ENCODE measurements around the gene ABI3.
"Not testable (repeated sequence)": the region's sequence is repeated elsewhere in the genome, so short reads cannot be mapped to it uniquely, and the experiment has no call there.

ABI3 gene

GRCh38 chr17:49210158-49211029 lies at the start of gene ABI3, which contains the start of gene GNGT2:
Gene ABI3, plus strand, starts transcription at chr17:49210707. Its CDS starts 18 bp downstream, at chr17:49210725.
Gene GNGT2, minus strand, starts transcription at chr17:49210574. Its CDS starts 3,152 bp downstream, at chr17:49207422.
- Mint-ChIP-seq H3K36me3 (peaks cover 4% of the 10 kb centered on the region), H3K4me1 (peaks cover 58% of the 10 kb centered on the region), H3K27ac (peak within 1 kb of the TSS; percentile 91), H3K27me3 (no peaks in the 10 kb centered on the region), H3K9me3 (no peaks in the 10 kb centered on the region), H3K4me3 (peak within 1 kb of the TSS; percentile 88)
- DNase-seq (ENCODE audit: low spot score in 2 of 2) (peak; percentile 55 to 64), ATAC-seq (ENCODE audit: low read depth) (peak; percentile 90)

DNA sequence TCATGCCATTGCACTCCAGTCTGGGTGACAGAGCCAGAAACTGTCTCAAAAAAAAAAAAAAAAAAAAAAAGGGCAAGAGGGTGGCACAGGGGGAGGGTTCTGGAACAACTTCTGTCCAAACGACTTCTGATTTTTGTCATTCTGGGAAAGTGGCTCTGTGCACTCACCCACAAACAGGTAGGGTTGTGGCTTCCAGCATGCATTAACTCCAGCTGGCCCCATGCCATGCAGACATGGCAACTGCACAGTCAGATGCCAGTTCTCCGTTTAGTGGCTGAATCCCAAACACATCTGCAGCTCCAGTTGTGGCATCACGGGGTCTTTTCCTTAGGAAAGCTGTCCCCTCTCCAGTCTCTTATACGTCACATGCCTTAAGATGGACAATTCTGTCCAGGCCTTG lies 47.6 kb upstream of the ABI3 start:
- Mint-ChIP-seq H3K27ac (no peak overlapping the region), H3K36me3 (no peaks in the 10 kb centered on the region), H3K4me1 (no peaks in the 10 kb centered on the region), H3K27me3 (peaks cover 19% of the 10 kb centered on the region), H3K4me3 (no peak overlapping the region), H3K9me3 (no peaks in the 10 kb centered on the region)
- DNase-seq (ENCODE audit: low spot score in 2 of 2) (no peak), ATAC-seq (ENCODE audit: low read depth) (no peak)

GRCh38 chr17:49165143-49165542 lies 45.4 kb upstream of the ABI3 start:
- H3K4me3 Mint-ChIP-seq = no peak overlapping the region
- no peak for ATAC-seq (ENCODE audit: low read depth)
- no peaks in the 10 kb centered on the region for H3K36me3 Mint-ChIP-seq
- no peaks in the 10 kb centered on the region for H3K4me1 Mint-ChIP-seq
- H3K27ac Mint-ChIP-seq = no peak overlapping the region
- no peak for DNase-seq (ENCODE audit: low spot score in 2 of 2)
- H3K9me3 Mint-ChIP-seq = no peaks in the 10 kb centered on the region
- peaks cover 28% of the 10 kb centered on the region for H3K27me3 Mint-ChIP-seq

DNA sequence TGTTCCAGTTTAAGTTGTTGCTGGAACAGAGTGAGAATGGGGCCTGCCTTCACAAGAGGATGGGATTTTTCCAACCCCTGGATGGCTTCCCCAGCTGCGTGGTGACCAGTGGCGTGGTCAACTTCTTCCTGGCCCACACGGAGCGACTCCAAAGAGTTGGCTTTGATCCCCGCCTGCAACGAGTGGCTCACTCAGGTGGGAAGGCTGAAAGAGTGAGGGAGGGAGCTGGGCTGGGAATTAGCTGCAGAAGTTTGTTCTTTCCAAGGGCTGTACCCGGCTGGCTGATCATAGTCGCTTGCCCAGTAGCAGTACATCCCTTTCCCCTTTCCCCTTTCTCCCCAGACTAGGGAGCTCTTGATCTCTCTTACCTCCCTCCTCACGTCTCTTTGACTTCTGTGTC lies 41.8 kb upstream of the ABI3 start:
- Mint-ChIP-seq H3K4me1 (no peaks in the 10 kb centered on the region), H3K9me3 (no peaks in the 10 kb centered on the region), H3K27ac (no peak overlapping the region), H3K27me3 (peaks cover 37% of the 10 kb centered on the region), H3K4me3 (no peak overlapping the region), H3K36me3 (no peaks in the 10 kb centered on the region)
- ATAC-seq (ENCODE audit: low read depth) (no peak), DNase-seq (ENCODE audit: low spot score in 2 of 2) (no peak)

DNA sequence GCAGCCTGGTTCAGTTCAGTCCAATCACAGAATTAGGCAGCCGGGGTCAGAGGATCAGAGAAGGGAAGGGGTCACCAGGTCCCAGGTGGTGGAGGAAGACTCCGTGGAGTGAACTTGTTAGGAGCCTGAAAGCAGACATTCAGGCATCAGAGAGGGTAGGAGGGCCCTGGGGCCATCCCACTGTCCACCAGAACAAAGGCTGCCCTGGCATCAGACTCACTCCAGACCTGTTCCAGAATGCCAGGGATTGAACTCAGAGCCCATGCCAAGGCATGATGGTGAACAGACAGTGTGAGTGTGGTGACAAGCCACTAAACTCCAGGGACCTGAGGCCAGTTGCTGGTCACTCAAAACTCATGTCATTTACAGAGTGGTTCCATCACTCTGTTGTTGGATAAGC lies 40.3 kb upstream of the ABI3 start:
- H3K27me3 Mint-ChIP-seq = peaks cover 38% of the 10 kb centered on the region
- H3K36me3 Mint-ChIP-seq = peaks cover 2% of the 10 kb centered on the region
- ATAC-seq (ENCODE audit: low read depth) = no peak

GRCh38 chr17:49170711-49171110 lies 39.8 kb upstream of the ABI3 start:
- H3K27ac Mint-ChIP-seq; H3K4me3 Mint-ChIP-seq; DNase-seq (ENCODE audit: low spot score in 2 of 2); ATAC-seq (ENCODE audit: low read depth); H3K4me1 Mint-ChIP-seq; H3K36me3 Mint-ChIP-seq; H3K9me3 Mint-ChIP-seq: not testable (repeated sequence)
- peaks cover 35% of the 10 kb centered on the region for H3K27me3 Mint-ChIP-seq

More for the DNA sequence above, 40.3 kb upstream of the ABI3 start:
- no peaks in the 10 kb centered on the region for H3K4me1 Mint-ChIP-seq
- no peak for DNase-seq (ENCODE audit: low spot score in 2 of 2)
- H3K4me3 Mint-ChIP-seq = no peak overlapping the region
- H3K9me3 Mint-ChIP-seq = peaks cover 4% of the 10 kb centered on the region
- no peak overlapping the region for H3K27ac Mint-ChIP-seq

DNA sequence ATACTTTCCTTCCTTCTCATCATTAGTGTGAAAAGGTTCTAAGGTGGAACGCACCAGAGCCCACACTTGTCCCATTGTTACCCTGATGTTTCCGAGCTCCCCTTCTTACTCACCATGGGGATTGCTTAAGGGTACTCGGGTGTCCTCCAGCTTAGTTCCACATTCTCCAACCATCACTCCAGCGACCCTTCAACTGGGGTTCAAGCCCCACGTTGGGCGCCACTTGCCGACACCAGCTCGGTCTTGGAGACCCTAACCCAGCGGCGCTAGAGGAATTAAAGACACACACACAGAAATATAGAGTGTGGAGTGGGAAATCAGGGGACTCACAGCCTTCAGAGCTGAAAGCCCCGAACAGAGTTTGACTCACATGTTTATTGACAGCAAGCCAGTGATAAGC lies 34.5 kb upstream of the ABI3 start:
- not testable (repeated sequence) for H3K36me3 Mint-ChIP-seq; ATAC-seq (ENCODE audit: low read depth); H3K4me1 Mint-ChIP-seq; H3K27ac Mint-ChIP-seq; H3K4me3 Mint-ChIP-seq; DNase-seq (ENCODE audit: low spot score in 2 of 2)
- Mint-ChIP-seq H3K9me3 (peaks cover 11% of the 10 kb centered on the region), H3K27me3 (peaks cover 15% of the 10 kb centered on the region)

GRCh38 chr17:49180303-49180702 lies 30.2 kb upstream of the ABI3 start:
- ATAC-seq (ENCODE audit: low read depth) (peak; percentile 53), DNase-seq (ENCODE audit: low spot score in 2 of 2) (peak; percentile 56 to 62)
- H3K9me3 Mint-ChIP-seq = peaks cover 11% of the 10 kb centered on the region
- H3K4me1 Mint-ChIP-seq = peaks cover 2% of the 10 kb centered on the region
- H3K27me3 Mint-ChIP-seq = peaks cover 2% of the 10 kb centered on the region
- no peak overlapping the region for H3K4me3 Mint-ChIP-seq
- H3K36me3 Mint-ChIP-seq = peaks cover 4% of the 10 kb centered on the region
- no peak overlapping the region for H3K27ac Mint-ChIP-seq

GRCh38 chr17:49180998-49181635 lies 29.4 kb upstream of the ABI3 start:
- H3K4me1 Mint-ChIP-seq = peaks cover 2% of the 10 kb centered on the region
- DNase-seq (ENCODE audit: low spot score in 2 of 2) (no peak), ATAC-seq (ENCODE audit: low read depth) (no peak)
- H3K4me3 Mint-ChIP-seq = no peak overlapping the region
- H3K9me3 Mint-ChIP-seq = peaks cover 8% of the 10 kb centered on the region
- H3K27ac Mint-ChIP-seq = no peak overlapping the region
- no peaks in the 10 kb centered on the region for H3K27me3 Mint-ChIP-seq
- H3K36me3 Mint-ChIP-seq = peaks cover 2% of the 10 kb centered on the region

DNA sequence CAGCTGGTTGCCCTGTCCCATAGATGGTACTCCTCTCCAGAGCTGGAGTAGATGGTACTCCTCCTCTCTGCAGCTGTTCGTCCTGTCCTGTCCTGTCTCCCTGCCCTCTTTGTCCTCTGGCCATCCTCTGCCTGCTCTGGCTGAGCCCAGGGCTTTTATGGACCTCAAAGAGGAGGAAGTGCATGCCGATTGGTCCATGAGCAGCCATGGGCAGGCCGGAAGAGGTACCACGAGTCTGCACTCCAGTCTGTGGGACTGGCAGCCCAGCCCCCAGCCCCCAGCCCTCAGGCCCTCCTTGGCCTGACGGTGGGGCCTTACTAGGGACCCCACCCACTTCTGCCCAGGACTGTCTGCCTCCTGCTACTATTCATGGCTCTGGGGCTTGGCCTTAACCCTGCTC lies 27.2 kb upstream of the ABI3 start:
- Mint-ChIP-seq H3K27me3 (no peaks in the 10 kb centered on the region), H3K4me1 (peaks cover 2% of the 10 kb centered on the region), H3K4me3 (no peak overlapping the region), H3K9me3 (peaks cover 8% of the 10 kb centered on the region), H3K36me3 (peaks cover 2% of the 10 kb centered on the region), H3K27ac (no peak overlapping the region)
- DNase-seq (ENCODE audit: low spot score in 2 of 2) (no peak), ATAC-seq (ENCODE audit: low read depth) (no peak)

- ATAC-seq (ENCODE audit: low read depth) (no peak), DNase-seq (ENCODE audit: low spot score in 2 of 2) (no peak)
- H3K4me1 Mint-ChIP-seq = peaks cover 2% of the 10 kb centered on the region
- H3K27ac Mint-ChIP-seq = no peak overlapping the region
- no peak overlapping the region for H3K4me3 Mint-ChIP-seq
- H3K27me3 Mint-ChIP-seq = no peaks in the 10 kb centered on the region
- peaks cover 8% of the 10 kb centered on the region for H3K9me3 Mint-ChIP-seq
- peaks cover 2% of the 10 kb centered on the region for H3K36me3 Mint-ChIP-seq
Observed at GRCh38 chr17:49183801-49184200, 26.7 kb upstream of the ABI3 start.

DNA sequence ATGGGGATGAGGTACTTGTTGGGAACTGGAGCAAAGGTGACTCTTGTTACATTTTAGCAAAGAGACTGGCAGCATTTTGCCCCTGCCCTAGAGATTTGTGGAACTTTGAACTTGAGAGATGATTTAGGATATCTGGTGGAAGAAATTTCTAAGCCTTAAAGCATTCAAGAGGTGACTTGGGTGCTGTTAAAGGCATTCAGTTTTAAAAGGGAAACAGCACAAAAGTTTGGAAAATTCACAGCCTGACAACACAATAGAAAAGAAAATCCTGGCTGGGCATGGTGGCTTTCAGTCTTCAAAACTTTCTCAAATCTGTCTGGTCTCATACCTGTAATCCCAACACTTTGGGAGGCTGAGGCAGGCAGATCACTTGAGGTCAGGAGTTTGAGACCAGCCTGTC lies 26.0 kb upstream of the ABI3 start:
- H3K36me3 Mint-ChIP-seq; H3K27me3 Mint-ChIP-seq; H3K4me1 Mint-ChIP-seq; H3K27ac Mint-ChIP-seq; ATAC-seq (ENCODE audit: low read depth); H3K4me3 Mint-ChIP-seq; DNase-seq (ENCODE audit: low spot score in 2 of 2); H3K9me3 Mint-ChIP-seq: not testable (repeated sequence)

DNA sequence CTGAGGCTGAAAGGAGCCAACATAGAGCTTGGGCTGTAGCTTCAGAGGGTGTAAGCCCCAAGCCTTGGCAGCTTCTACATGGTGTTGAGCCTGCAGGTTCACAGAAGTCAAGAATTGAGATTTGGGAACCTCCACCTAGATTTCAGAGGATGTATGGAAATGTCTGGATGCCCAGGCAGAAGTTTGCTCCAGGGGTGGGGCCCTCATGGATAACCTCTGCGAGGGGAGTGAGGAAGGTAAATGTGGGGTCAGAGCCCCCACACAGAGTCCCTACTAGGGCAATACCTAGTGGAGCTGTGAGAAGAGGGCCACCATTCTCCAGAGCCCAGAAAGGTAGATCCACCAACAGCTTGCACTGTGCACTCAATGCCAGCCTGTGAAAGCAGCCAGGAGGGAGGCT lies 25.1 kb upstream of the ABI3 start:
- not testable (repeated sequence) for H3K4me3 Mint-ChIP-seq; ATAC-seq (ENCODE audit: low read depth); DNase-seq (ENCODE audit: low spot score in 2 of 2); H3K27me3 Mint-ChIP-seq; H3K4me1 Mint-ChIP-seq; H3K9me3 Mint-ChIP-seq; H3K27ac Mint-ChIP-seq; H3K36me3 Mint-ChIP-seq

DNA sequence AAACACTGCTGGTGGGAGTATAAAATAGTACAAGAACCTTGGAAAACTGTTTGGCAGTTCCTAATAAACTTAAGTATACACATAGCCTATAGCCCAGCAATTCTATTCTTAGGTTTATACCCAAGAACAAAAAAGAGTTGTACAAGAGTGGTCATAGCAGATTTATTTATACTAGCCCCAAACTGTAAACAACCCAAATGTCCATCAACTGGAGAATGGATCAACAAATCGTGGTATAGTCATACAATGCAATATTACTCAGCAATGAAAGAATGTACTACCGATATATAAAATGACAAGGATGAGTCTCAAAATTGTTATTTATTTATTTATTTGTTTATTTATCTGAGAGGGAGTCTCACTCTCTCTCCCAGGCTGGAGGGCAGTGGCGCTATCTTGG lies 23.2 kb upstream of the ABI3 start:
- peaks cover 3% of the 10 kb centered on the region for H3K4me1 Mint-ChIP-seq
- no peak overlapping the region for H3K4me3 Mint-ChIP-seq
- H3K27ac Mint-ChIP-seq = no peak overlapping the region
- DNase-seq (ENCODE audit: low spot score in 2 of 2) = no peak
- no peaks in the 10 kb centered on the region for H3K27me3 Mint-ChIP-seq
- ATAC-seq (ENCODE audit: low read depth) = no peak
- peaks cover 8% of the 10 kb centered on the region for H3K9me3 Mint-ChIP-seq
- peaks cover 2% of the 10 kb centered on the region for H3K36me3 Mint-ChIP-seq
